ENCODE data around the gene TNFRSF18.

TNFRSF18 gene

DNA sequence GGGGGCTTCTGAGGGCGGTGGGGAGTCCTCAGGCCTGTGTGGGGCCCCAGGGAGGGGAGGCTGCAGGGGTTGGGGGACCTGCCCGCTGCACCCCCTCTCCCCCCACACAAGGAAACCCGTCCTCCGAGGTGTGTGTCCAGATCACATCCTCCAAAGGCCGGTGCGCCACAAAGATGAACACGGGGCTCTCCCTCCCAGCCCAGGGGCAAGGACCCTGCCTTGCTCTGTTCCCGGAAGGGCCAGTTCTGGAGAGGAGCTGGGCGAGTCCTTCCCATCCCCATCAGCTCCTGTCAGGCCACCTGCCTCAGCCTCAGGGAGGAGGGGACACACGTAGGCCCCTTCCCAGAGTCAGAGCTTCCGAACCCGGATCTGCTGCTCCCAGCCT, 35.2 kb downstream of the TNFRSF18 start:
- H2AK5ac ChIP-seq (ENCODE audit: low read length): no peak overlapping the region
- no peak overlapping the region for H3K4ac ChIP-seq (ENCODE audit: low read depth, low read length)
- no peaks in the 10 kb centered on the region for H3K79me2 ChIP-seq (ENCODE audit: control insufficient read depth, insufficient read depth, low read length, poor library complexity)
- no peak overlapping the region for H3K27ac ChIP-seq (ENCODE audit: low read depth, low read length)
- H3K4me1 ChIP-seq (ENCODE audit: control insufficient read depth in 1 of 2, insufficient read depth in 2 of 2, low read length in 2 of 2): no peaks in the 10 kb centered on the region
- no peak for DNase-seq
- no peak overlapping the region for H2BK12ac ChIP-seq (ENCODE audit: low read length)
- H2BK120ac ChIP-seq (ENCODE audit: insufficient read depth, low read length, poor library complexity): no peak overlapping the region
- no CpG with 5 or more reads among the region's 12 CpGs for WGBS (ENCODE audit: extremely low coverage, insufficient coverage, insufficient read length)
- H3K27me3 ChIP-seq (ENCODE audit: insufficient read depth, low read length): no peaks in the 10 kb centered on the region
- no peak overlapping the region for H3K14ac ChIP-seq (ENCODE audit: low read length)
- H4K12ac ChIP-seq (ENCODE audit: low read depth, low read length): no peak overlapping the region
- H3K9me3 ChIP-seq (ENCODE audit: insufficient read depth, low read depth, low read length): peaks cover 10% of the 10 kb centered on the region
- no peak overlapping the region for H2AFZ ChIP-seq (ENCODE audit: insufficient read depth, low read length, poor library complexity)
- no peak overlapping the region for H3K23ac ChIP-seq (ENCODE audit: low read length)
- no peak overlapping the region for H3K4me2 ChIP-seq (ENCODE audit: low read length)
- no peak overlapping the region for H3K4me3 ChIP-seq (ENCODE audit: low read depth, low read length)
- no peak overlapping the region for H3K9ac ChIP-seq (ENCODE audit: low read length)
- H3K36me3 ChIP-seq (ENCODE audit: control insufficient read depth in 1 of 2, insufficient read depth in 2 of 2, low read length in 2 of 2): no peaks in the 10 kb centered on the region
- no peak overlapping the region for H4K8ac ChIP-seq (ENCODE audit: low read depth, low read length)
- H2BK5ac ChIP-seq (ENCODE audit: low read depth, low read length, poor library complexity): no peak overlapping the region
- no peaks in the 10 kb centered on the region for H3K79me1 ChIP-seq (ENCODE audit: low read length)
- H4K91ac ChIP-seq (ENCODE audit: low read depth, low read length): no peak overlapping the region
- no peak overlapping the region for H3K18ac ChIP-seq (ENCODE audit: low read length)

DNA sequence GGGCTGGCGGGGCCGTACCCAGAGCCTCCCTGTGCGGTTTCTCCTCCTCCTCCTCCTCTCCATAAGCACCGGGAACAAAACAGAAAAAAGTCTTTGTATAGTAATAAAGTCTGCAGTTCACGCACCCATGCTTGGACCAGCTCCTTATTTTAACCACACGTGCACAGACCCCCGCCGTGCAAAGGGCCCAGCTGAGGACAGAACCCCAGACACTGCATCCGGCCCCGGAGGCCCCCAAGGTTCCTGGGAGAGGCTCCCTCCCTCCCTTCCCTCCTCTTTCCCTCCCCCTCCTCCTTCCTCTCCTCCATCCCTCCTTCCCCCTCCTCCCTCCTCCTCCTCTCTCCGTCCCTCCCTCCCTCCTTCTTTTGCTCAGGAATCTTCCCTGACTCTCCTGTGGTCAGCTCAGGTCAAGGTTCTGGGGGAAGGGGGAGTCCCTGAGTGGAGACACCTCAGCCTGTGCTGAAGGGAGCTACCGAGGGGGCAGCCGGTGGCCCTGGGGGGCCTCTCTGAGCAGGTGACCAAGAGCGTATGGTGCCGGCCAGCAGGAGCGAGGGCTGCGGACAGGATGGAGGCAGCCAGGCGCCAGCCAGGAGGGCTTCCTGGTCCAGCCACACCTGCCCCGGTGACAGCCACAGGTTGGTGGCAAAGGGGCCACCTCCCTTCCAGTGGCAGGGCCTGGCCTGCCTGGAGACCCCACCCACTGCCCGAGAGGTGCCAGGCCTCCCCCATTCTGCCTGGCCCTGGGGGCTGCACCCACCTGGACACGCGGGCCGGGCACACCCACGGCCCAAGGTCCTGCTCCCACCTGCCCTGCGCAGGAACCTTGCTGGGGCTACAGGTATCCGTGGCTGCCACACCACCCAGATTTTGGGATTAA, 35.9 kb downstream of the TNFRSF18 start:
- H3K4me2 ChIP-seq (ENCODE audit: low read length): no peak overlapping the region
- no CpG with 5 or more reads among the region's 26 CpGs for WGBS (ENCODE audit: extremely low coverage, insufficient coverage, insufficient read length)
- H3K9me3 ChIP-seq (ENCODE audit: insufficient read depth, low read depth, low read length): peaks cover 5% of the 10 kb centered on the region
- no peak overlapping the region for H2BK12ac ChIP-seq (ENCODE audit: low read length)
- no peak overlapping the region for H4K8ac ChIP-seq (ENCODE audit: low read depth, low read length)
- no peak overlapping the region for H2BK5ac ChIP-seq (ENCODE audit: low read depth, low read length, poor library complexity)
- no peak overlapping the region for H4K91ac ChIP-seq (ENCODE audit: low read depth, low read length)
- H3K14ac ChIP-seq (ENCODE audit: low read length): no peak overlapping the region
- no peak overlapping the region for H3K27ac ChIP-seq (ENCODE audit: low read depth, low read length)
- no peak overlapping the region for H2BK120ac ChIP-seq (ENCODE audit: insufficient read depth, low read length, poor library complexity)
- no peak overlapping the region for H3K4me3 ChIP-seq (ENCODE audit: low read depth, low read length)
- no peaks in the 10 kb centered on the region for H3K79me2 ChIP-seq (ENCODE audit: control insufficient read depth, insufficient read depth, low read length, poor library complexity)
- H3K23ac ChIP-seq (ENCODE audit: low read length): no peak overlapping the region
- DNase-seq: no peak
- H2AFZ ChIP-seq (ENCODE audit: insufficient read depth, low read length, poor library complexity): no peak overlapping the region
- H2AK5ac ChIP-seq (ENCODE audit: low read length): no peak overlapping the region
- H3K36me3 ChIP-seq (ENCODE audit: control insufficient read depth in 1 of 2, insufficient read depth in 2 of 2, low read length in 2 of 2): no peaks in the 10 kb centered on the region
- no peaks in the 10 kb centered on the region for H3K27me3 ChIP-seq (ENCODE audit: insufficient read depth, low read length)
- no peak overlapping the region for H3K9ac ChIP-seq (ENCODE audit: low read length)
- H3K18ac ChIP-seq (ENCODE audit: low read length): no peak overlapping the region
- H3K4me1 ChIP-seq (ENCODE audit: control insufficient read depth in 1 of 2, insufficient read depth in 2 of 2, low read length in 2 of 2): no peaks in the 10 kb centered on the region
- no peaks in the 10 kb centered on the region for H3K79me1 ChIP-seq (ENCODE audit: low read length)
- H3K4ac ChIP-seq (ENCODE audit: low read depth, low read length): no peak overlapping the region
- H4K12ac ChIP-seq (ENCODE audit: low read depth, low read length): no peak overlapping the region

DNA sequence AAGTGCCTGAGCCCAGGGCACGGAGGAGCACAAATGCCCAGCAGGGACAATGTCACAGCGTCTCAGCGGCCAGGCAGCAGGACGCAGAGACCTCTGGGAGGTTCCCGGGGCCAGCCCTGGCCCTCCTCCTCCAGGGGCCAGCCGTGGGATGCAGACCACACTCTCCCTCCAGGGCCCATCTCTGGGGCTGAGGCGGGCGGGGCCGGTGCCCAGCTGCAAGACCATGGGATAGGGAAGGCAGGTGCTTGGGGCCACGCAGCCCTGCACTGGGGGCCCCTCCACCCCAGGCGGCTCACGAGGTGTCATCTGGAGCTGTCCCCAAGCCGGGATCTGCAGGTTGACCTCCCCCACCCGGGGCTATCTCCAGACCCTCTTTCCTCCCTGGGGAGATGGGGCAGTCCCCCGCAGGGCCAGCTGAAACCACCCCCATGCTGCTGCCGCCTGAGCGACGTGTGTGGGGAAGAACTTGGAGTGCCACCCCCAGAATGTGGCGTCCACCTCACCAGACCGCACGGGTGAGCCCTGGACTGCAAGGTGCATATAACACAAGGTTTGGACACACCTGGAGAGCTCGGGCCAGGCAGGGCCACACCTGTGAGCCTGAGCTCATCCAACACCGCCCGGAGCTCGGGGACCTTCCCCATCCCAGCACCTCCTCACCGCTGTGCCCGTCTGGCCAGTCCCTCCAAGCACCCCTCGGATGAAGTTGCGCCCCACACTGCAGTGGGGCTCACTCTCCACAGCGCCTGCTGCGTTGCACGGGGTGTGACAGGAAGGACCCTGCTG, 36.8 kb downstream of the TNFRSF18 start:
- no peak overlapping the region for H3K27ac ChIP-seq (ENCODE audit: low read depth, low read length)
- H3K18ac ChIP-seq (ENCODE audit: low read length): no peak overlapping the region
- H2BK5ac ChIP-seq (ENCODE audit: low read depth, low read length, poor library complexity): no peak overlapping the region
- no peak overlapping the region for H3K23ac ChIP-seq (ENCODE audit: low read length)
- H3K36me3 ChIP-seq (ENCODE audit: control insufficient read depth in 1 of 2, insufficient read depth in 2 of 2, low read length in 2 of 2): no peaks in the 10 kb centered on the region
- H3K14ac ChIP-seq (ENCODE audit: low read length): no peak overlapping the region
- no peak overlapping the region for H3K9ac ChIP-seq (ENCODE audit: low read length)
- H3K4me1 ChIP-seq (ENCODE audit: control insufficient read depth in 1 of 2, insufficient read depth in 2 of 2, low read length in 2 of 2): no peaks in the 10 kb centered on the region
- H3K27me3 ChIP-seq (ENCODE audit: insufficient read depth, low read length): no peaks in the 10 kb centered on the region
- H4K12ac ChIP-seq (ENCODE audit: low read depth, low read length): no peak overlapping the region
- H3K4ac ChIP-seq (ENCODE audit: low read depth, low read length): no peak overlapping the region
- WGBS (ENCODE audit: extremely low coverage, insufficient coverage, insufficient read length): no CpG with 5 or more reads among the region's 32 CpGs
- H3K4me2 ChIP-seq (ENCODE audit: low read length): no peak overlapping the region
- no peak overlapping the region for H2BK12ac ChIP-seq (ENCODE audit: low read length)
- H2BK120ac ChIP-seq (ENCODE audit: insufficient read depth, low read length, poor library complexity): no peak overlapping the region
- no peaks in the 10 kb centered on the region for H3K79me1 ChIP-seq (ENCODE audit: low read length)
- DNase-seq: no peak
- H3K4me3 ChIP-seq (ENCODE audit: low read depth, low read length): no peak overlapping the region
- H4K8ac ChIP-seq (ENCODE audit: low read depth, low read length): no peak overlapping the region
- no peak overlapping the region for H2AFZ ChIP-seq (ENCODE audit: insufficient read depth, low read length, poor library complexity)
- no peak overlapping the region for H2AK5ac ChIP-seq (ENCODE audit: low read length)
- H4K91ac ChIP-seq (ENCODE audit: low read depth, low read length): no peak overlapping the region
- H3K79me2 ChIP-seq (ENCODE audit: control insufficient read depth, insufficient read depth, low read length, poor library complexity): no peaks in the 10 kb centered on the region
- H3K9me3 ChIP-seq (ENCODE audit: insufficient read depth, low read depth, low read length): peaks cover 2% of the 10 kb centered on the region

DNA sequence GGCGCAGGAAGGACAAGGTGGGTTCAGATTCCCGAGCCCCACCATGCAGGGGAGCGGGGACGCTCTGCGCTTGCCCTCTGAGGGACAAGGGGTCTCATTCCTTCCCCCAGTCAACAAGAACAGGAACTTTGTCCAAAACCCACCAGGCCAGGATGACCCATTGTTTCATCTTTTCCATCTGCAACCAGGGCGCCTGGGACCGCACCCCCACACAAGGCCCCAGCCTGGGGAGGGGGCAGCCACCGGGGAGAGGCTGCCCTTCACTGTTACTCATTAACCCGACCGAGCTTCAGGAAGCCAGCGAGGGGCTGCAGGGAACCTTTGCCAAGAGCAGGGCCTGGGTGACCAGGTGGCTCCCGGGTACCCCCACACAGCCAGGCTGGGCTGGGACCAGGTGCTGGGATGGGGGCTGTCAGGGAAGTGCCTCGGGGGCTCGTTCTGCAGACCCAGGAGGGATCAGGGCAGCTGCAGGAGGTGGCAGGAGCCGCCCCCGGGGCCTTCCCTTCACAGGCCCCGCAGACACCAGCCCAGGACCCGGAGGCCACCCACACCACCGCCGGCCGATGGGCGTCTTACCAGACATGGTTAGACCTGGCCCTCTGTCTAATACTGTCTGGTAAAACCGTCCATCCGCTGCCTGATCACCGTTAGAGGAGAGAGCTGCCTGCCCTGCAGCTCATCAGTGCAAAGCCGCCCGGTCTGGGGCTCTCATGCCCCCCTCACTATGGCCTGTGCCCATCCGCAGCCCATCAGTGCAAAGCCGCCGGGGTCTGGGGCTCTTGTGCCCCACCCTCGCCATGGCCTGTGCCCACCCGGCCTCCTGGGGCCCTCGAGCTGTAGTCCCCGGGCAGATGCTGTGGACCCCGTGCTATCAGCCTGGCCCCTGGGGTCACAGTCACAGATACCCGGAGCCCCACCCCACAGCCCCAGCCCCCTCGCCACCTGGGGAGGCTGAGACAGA, 37.7 kb downstream of the TNFRSF18 start:
- Histone ChIP-seq H3K79me1 (ENCODE audit: low read length) (no peaks in the 10 kb centered on the region), H3K4me1 (ENCODE audit: control insufficient read depth in 1 of 2, insufficient read depth in 2 of 2, low read length in 2 of 2) (no peaks in the 10 kb centered on the region), H3K18ac (ENCODE audit: low read length) (no peak overlapping the region), H3K4ac (ENCODE audit: low read depth, low read length) (no peak overlapping the region), H2BK5ac (ENCODE audit: low read depth, low read length, poor library complexity) (no peak overlapping the region), H3K9ac (ENCODE audit: low read length) (no peak overlapping the region), H4K8ac (ENCODE audit: low read depth, low read length) (no peak overlapping the region), H3K27me3 (ENCODE audit: insufficient read depth, low read length) (no peaks in the 10 kb centered on the region), H3K4me3 (ENCODE audit: low read depth, low read length) (no peak overlapping the region), H3K4me2 (ENCODE audit: low read length) (no peak overlapping the region), H2BK120ac (ENCODE audit: insufficient read depth, low read length, poor library complexity) (no peak overlapping the region), H2BK12ac (ENCODE audit: low read length) (no peak overlapping the region), H3K9me3 (ENCODE audit: insufficient read depth, low read depth, low read length) (peaks cover 5% of the 10 kb centered on the region), H3K36me3 (ENCODE audit: control insufficient read depth in 1 of 2, insufficient read depth in 2 of 2, low read length in 2 of 2) (no peaks in the 10 kb centered on the region), H3K79me2 (ENCODE audit: control insufficient read depth, insufficient read depth, low read length, poor library complexity) (no peaks in the 10 kb centered on the region), H2AFZ (ENCODE audit: insufficient read depth, low read length, poor library complexity) (no peak overlapping the region), H3K27ac (ENCODE audit: low read depth, low read length) (no peak overlapping the region), H4K12ac (ENCODE audit: low read depth, low read length) (no peak overlapping the region), H3K14ac (ENCODE audit: low read length) (no peak overlapping the region), H2AK5ac (ENCODE audit: low read length) (no peak overlapping the region), H4K91ac (ENCODE audit: low read depth, low read length) (no peak overlapping the region), H3K23ac (ENCODE audit: low read length) (no peak overlapping the region)
- WGBS (ENCODE audit: extremely low coverage, insufficient coverage, insufficient read length): no CpG with 5 or more reads among the region's 37 CpGs
- DNase-seq: no peak
